Uterus (tissue), 2 donors: ENCODE measurements around the gene GPR161.

ENCODE experiments used
- POLR2A ChIP-seq, 2 donors: fragments of 450-650 bp; IDR thresholded peaks; one replicate each; pipeline ENCODE4 v1.6.1; 2016; ENCODE audit warnings: antibody characterized with exemption in 2 of 2, mild to moderate bottlenecking in 1 of 2, moderate library complexity in 1 of 2
- TF ChIP-seq, protein P1 (sequence below), 4 experiments: fragments of 200-600 bp in 2 of 4; fragments of 450-650 bp in 2 of 4; sonication (generic) in 2 of 4; IDR thresholded peaks; one replicate each; pipeline ENCODE4 v1.5.1; 2016 to 2019; ENCODE audit warnings: antibody characterized with exemption in 4 of 4, mild to moderate bottlenecking in 2 of 4, moderate library complexity in 1 of 4

DNA sequence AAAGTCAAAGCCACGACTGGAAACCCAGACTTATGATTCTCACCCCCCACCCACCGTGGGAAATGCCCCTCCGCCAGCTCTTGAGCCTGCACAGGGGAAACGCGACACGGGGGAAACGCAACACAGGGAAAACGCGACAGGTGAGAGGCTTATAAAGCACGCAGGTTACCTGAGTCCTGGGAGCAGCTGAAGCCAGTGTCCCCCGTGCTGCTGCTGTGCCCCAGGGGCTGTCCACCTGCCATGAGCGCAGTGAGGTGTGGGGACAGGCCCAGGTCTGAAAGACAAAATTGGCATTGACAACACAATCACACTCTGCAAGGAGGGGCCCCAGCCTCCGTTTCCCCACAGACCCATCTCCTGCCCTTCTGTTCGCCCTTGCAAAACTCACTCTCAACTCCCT is 46.3 kb downstream of the GPR161 start:
- TF ChIP-seq, protein P1, sequence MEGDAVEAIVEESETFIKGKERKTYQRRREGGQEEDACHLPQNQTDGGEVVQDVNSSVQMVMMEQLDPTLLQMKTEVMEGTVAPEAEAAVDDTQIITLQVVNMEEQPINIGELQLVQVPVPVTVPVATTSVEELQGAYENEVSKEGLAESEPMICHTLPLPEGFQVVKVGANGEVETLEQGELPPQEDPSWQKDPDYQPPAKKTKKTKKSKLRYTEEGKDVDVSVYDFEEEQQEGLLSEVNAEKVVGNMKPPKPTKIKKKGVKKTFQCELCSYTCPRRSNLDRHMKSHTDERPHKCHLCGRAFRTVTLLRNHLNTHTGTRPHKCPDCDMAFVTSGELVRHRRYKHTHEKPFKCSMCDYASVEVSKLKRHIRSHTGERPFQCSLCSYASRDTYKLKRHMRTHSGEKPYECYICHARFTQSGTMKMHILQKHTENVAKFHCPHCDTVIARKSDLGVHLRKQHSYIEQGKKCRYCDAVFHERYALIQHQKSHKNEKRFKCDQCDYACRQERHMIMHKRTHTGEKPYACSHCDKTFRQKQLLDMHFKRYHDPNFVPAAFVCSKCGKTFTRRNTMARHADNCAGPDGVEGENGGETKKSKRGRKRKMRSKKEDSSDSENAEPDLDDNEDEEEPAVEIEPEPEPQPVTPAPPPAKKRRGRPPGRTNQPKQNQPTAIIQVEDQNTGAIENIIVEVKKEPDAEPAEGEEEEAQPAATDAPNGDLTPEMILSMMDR (IDR thresholded peaks at IDR 0.05): no peak
- no peak for TF ChIP-seq POLR2A (IDR thresholded peaks at IDR 0.05)
